Endothelial cell of umbilical vein (primary cell): ENCODE measurements around the gene SAMD5. TPM values are rescaled to one million over a fixed set of nuclear protein-coding genes. Genes with fewer than 3 reads are reported as not detected.

Experiments
- BruUV-seq: library from RNA; stranded (reverse); fragments of 400-500 nt; replicated peaks from 2 replicates; lab custom pipeline; 2021; lab: Mats Ljungman, UMichigan
- CTCF ChIA-PET: fragments of 300-600, 350-600 bp; sonication (Branson Sonifier 250); formaldehyde crosslinking; loops from one replicate; lab custom pipeline; 2021; ENCODE audit warnings: antibody characterized with exemption, inconsistent platforms; lab: Charles Lee
- POLR2A ChIA-PET: fragments of 300-600, 350-600 bp; sonication (Branson Sonifier 250); formaldehyde crosslinking; loops from one replicate; lab custom pipeline; 2021; ENCODE audit warnings: antibody characterized with exemption, inconsistent platforms; lab: Charles Lee
- DNase-seq: peaks from one replicate; pipeline ENCODE4 v3.0.0-alpha.2; 2011; ENCODE audit warnings: low read depth, low spot score
- FAIRE-seq: peaks from 2 replicates; lab custom pipeline; 2011; peaks lifted over from hg19 to GRCh38; lab: Jason Lieb, UNC
- H2AFZ ChIP-seq: 2 replicates; pipeline ENCODE4 v1.6.0; 2012; ENCODE audit warnings: low read depth, low read length, control low read depth, inconsistent platforms
- H3K27ac ChIP-seq: 2 replicates; pipeline ENCODE4 v1.5.1; 2011; ENCODE audit warnings: low read depth, mild to moderate bottlenecking, control low read depth, low read length, moderate library complexity; ENCODE audit not compliant: insufficient read depth
- H3K27me3 ChIP-seq, 2 experiments: 2 replicates each; pipeline versions ENCODE4 v1.6.0 to v1.6.1; 2011; ENCODE audit warnings: low read length in 2 of 2, mixed read lengths in 1 of 2; ENCODE audit not compliant: control insufficient read depth in 2 of 2, insufficient read depth in 2 of 2
- H3K36me3 ChIP-seq, 2 experiments: 2 replicates in 1 of 2; 3 replicates in 1 of 2; pipeline ENCODE4 v1.5.1; 2011; ENCODE audit warnings: low read length in 2 of 2, mild to moderate bottlenecking in 1 of 2, moderate library complexity in 1 of 2; ENCODE audit not compliant: control insufficient read depth in 2 of 2, insufficient read depth in 2 of 2; ENCODE audit errors: extremely low read depth in 1 of 2
- H3K4me1 ChIP-seq: 3 replicates; pipeline ENCODE4 v1.5.1; 2011; ENCODE audit warnings: mild to moderate bottlenecking, low read length; ENCODE audit not compliant: control insufficient read depth, insufficient read depth; ENCODE audit errors: extremely low read depth
- H3K4me2 ChIP-seq: 2 replicates; pipeline ENCODE4 v1.6.1; 2011; ENCODE audit warnings: low read length, control low read depth, mixed read lengths; ENCODE audit not compliant: insufficient read depth
- H3K4me3 ChIP-seq, 3 experiments: fragments of 200-600 bp in 1 of 3; sonication (generic), shearing (Covaris generic) in 1 of 3; replicated peaks in 1 of 3; 2 replicates each; pipeline ENCODE4 v1.5.1; 2011 to 2016; ENCODE audit warnings: control low read depth in 3 of 3, low read length in 3 of 3, mild to moderate bottlenecking in 2 of 3, inconsistent platforms in 1 of 3, low read depth in 1 of 3, moderate library complexity in 1 of 3; ENCODE audit not compliant: insufficient read depth in 1 of 3
- H3K79me2 ChIP-seq: 2 replicates; pipeline ENCODE4 v1.6.0; 2012; ENCODE audit warnings: low read length, inconsistent platforms; ENCODE audit not compliant: control insufficient read depth, insufficient read depth
- H3K9ac ChIP-seq: replicated peaks from 2 replicates; pipeline ENCODE3; 2011; ENCODE audit warnings: low read length, control low read depth; ENCODE audit not compliant: insufficient read depth; ENCODE audit errors: extremely low read depth
- H3K9me1 ChIP-seq: replicated peaks from 3 replicates; pipeline ENCODE4 v1.6.0; 2011; ENCODE audit warnings: mild to moderate bottlenecking, low read length; ENCODE audit not compliant: control insufficient read depth, insufficient read depth; ENCODE audit errors: extremely low read depth
- H3K9me3 ChIP-seq: replicated peaks from 2 replicates; pipeline ENCODE4 v1.5.1; 2012; ENCODE audit warnings: low read length, inconsistent platforms; ENCODE audit not compliant: control insufficient read depth, insufficient read depth
- H4K20me1 ChIP-seq: replicated peaks from 2 replicates; pipeline ENCODE3; 2011; ENCODE audit warnings: mild to moderate bottlenecking, low read length; ENCODE audit not compliant: control insufficient read depth, insufficient read depth; ENCODE audit errors: extremely low read depth
- CTCF ChIP-seq, 2 donors: IDR thresholded peaks; 1 replicate in 1 of 2; 2 replicates in 1 of 2; pipeline ENCODE4 v1.5.1; 2011; ENCODE audit warnings: low read length in 2 of 2, mild to moderate bottlenecking in 2 of 2, moderate library complexity in 2 of 2, control low read depth in 1 of 2, inconsistent platforms in 1 of 2, low read depth in 1 of 2; ENCODE audit not compliant: insufficient read depth in 1 of 2; ENCODE audit errors: extremely low read depth in 1 of 2
- EZH2 ChIP-seq: IDR thresholded peaks from 2 replicates; pipeline ENCODE4 v1.6.1; 2012; ENCODE audit warnings: borderline replicate concordance, low read depth, mild to moderate bottlenecking, moderate library complexity, low read length, inconsistent platforms; ENCODE audit not compliant: severe bottlenecking
- FOS ChIP-seq: IDR thresholded peaks from 2 replicates; pipeline ENCODE4 v1.6.1; 2011; ENCODE audit warnings: mild to moderate bottlenecking, low read length, moderate library complexity, borderline replicate concordance; ENCODE audit not compliant: insufficient read depth
- GATA2 ChIP-seq: IDR thresholded peaks from 2 replicates; pipeline ENCODE4 v1.7.0; 2011; ENCODE audit warnings: low read depth, mild to moderate bottlenecking, moderate library complexity, mixed read lengths, low read length; ENCODE audit not compliant: insufficient read length, insufficient read depth
- JUN ChIP-seq: IDR thresholded peaks from 2 replicates; pipeline ENCODE4 v1.6.1; 2011; ENCODE audit warnings: borderline replicate concordance, low read depth; ENCODE audit not compliant: insufficient read length, insufficient read depth
- MAX ChIP-seq: IDR thresholded peaks from 2 replicates; pipeline ENCODE4 v1.6.1; 2011; ENCODE audit not compliant: insufficient read depth, insufficient read length
- MYC ChIP-seq: IDR thresholded peaks from one replicate; pipeline ENCODE4 v1.6.1; 2011; ENCODE audit warnings: mild to moderate bottlenecking, low read depth, low read length
- POLR2A ChIP-seq: IDR thresholded peaks from 2 replicates; pipeline ENCODE4 v1.6.1; 2012; ENCODE audit warnings: low read depth, mild to moderate bottlenecking, control low read depth, low read length
- POLR2AphosphoS5 ChIP-seq: IDR thresholded peaks from 2 replicates; pipeline ENCODE4 v1.6.1; 2012; ENCODE audit warnings: low read depth, mild to moderate bottlenecking, control low read depth, low read length, moderate library complexity; ENCODE audit not compliant: insufficient read depth
- dilution Hi-C: fragments of 300-500 bp; cut with MboI; formaldehyde crosslinking; loops from one replicate; pipeline ENCODE4 v1.15.0; 2019; ENCODE audit warnings: low sequenced_read_pairs; ENCODE audit not compliant: extremely low pct_ligation_motif_present
- intact Hi-C: fragments of 100-400 bp; cut with micrococcal nuclease; formaldehyde crosslinking; loops from one replicate; pipeline ENCODE4 v1.10.0; 2022
- polyA plus RNA-seq, 4 experiments: library from polyadenylated mRNA; depleted of rRNA in 3 of 4; stranded (reverse) in 3 of 4; unstranded in 1 of 4; fragments of >200 nt; gene quantifications; 2 replicates each; pipeline versions ENCODE4 v1.2.1 to v1.2.3, GENCODE V29; 2011 to 2012; ENCODE audit warnings: missing spikeins in 1 of 4
- total RNA-seq: library from RNA; stranded (reverse); gene quantifications from 2 replicates; pipeline ENCODE4 v1.2.3, GENCODE V29; 2021

The SAMD5 gene
- total and polyA plus RNA-seq, 2 donors (not counting 3 experiments of a cell fraction or from before 2014, with no cell fraction given) = 0.75 to 6.9 TPM

- FAIRE-seq (no peak), DNase-seq (no peak)
- Histone ChIP-seq H3K27ac (no peak overlapping the region), H3K79me2 (no peaks in the 10 kb centered on the region), H3K4me2 (no peak overlapping the region), H3K27me3 (no peaks in the 10 kb centered on the region), H3K4me1 (no peaks in the 10 kb centered on the region), H3K36me3 (no peaks in the 10 kb centered on the region), H2AFZ (no peak overlapping the region), H3K9me3 (no peaks in the 10 kb centered on the region), H3K4me3 (no peak overlapping the region), H4K20me1 (no peaks in the 10 kb centered on the region), H3K9ac (no peak overlapping the region), H3K9me1 (no peaks in the 10 kb centered on the region)
- ChIA-PET POLR2A (no interaction called here), CTCF (no interaction called here)
- intact Hi-C loops (no loop called here), dilution Hi-C loops (no loop called here)
- TF ChIP-seq GATA2 (no peak), FOS (no peak), JUN (no peak), EZH2 (no peak)
- BruUV-seq = no TSS peak
Observed at GRCh38 chr6:147585256-147585655, 76.8 kb downstream of the SAMD5 start.

GRCh38 chr6:147586044-147586443 is 77.6 kb downstream of the SAMD5 start:
- Histone ChIP-seq H3K4me2 (no peak overlapping the region), H3K79me2 (no peaks in the 10 kb centered on the region), H3K9ac (no peak overlapping the region), H3K27me3 (no peaks in the 10 kb centered on the region), H3K9me1 (no peaks in the 10 kb centered on the region), H3K4me3 (no peak overlapping the region), H2AFZ (no peak overlapping the region), H3K36me3 (no peaks in the 10 kb centered on the region), H3K4me1 (no peaks in the 10 kb centered on the region), H4K20me1 (no peaks in the 10 kb centered on the region), H3K9me3 (no peaks in the 10 kb centered on the region), H3K27ac (no peak overlapping the region)
- TF ChIP-seq POLR2AphosphoS5 = no peak
- TF ChIP-seq FOS = no peak
- no peak for TF ChIP-seq EZH2
- no peak for TF ChIP-seq GATA2
- no peak for TF ChIP-seq CTCF (IDR thresholded peaks at IDR 0.05; ENCODE audit: extremely low read depth in 1 of 2, insufficient read depth in 1 of 2, low read depth in 1 of 2, low read length in 2 of 2)
- no peak for TF ChIP-seq MYC
- no peak for TF ChIP-seq POLR2A
- no peak for TF ChIP-seq JUN
- no peak for TF ChIP-seq MAX
- no TSS peak for BruUV-seq
- ChIA-PET CTCF (no interaction called here), POLR2A (no interaction called here)
- dilution Hi-C loops = no loop called here
- DNase-seq = no peak
- FAIRE-seq = no peak
- intact Hi-C loops = no loop called here
